HepG2 (cell line): Measurements from ENCODE around the gene BBS9.

ENCODE experiments used
- ARID2 ChIP-seq: sonication (generic); formaldehyde crosslinking; IDR thresholded peaks from 2 replicates; pipeline ENCODE4 v1.8.1; 2022; ENCODE audit warnings: mild to moderate bottlenecking, missing genetic modification reagents, borderline replicate concordance
- CC2D1A ChIP-seq: sonication (generic); formaldehyde crosslinking; IDR thresholded peaks from 2 replicates; pipeline ENCODE4 v1.8.1; 2023; ENCODE audit warnings: mild to moderate bottlenecking, missing genetic modification reagents
- CTCF ChIP-seq: sonication (generic); formaldehyde crosslinking; IDR thresholded peaks from 2 replicates; pipeline ENCODE4 v1.5.0; 2020; ENCODE audit warnings: mild to moderate bottlenecking, missing genetic modification reagents, moderate library complexity
- EP300 ChIP-seq, 3 experiments: sonication (generic) in 1 of 3; formaldehyde crosslinking in 1 of 3; IDR thresholded peaks; 2 replicates each; pipeline versions ENCODE4 v1.5.1 to v1.6.1; 2011 to 2020; ENCODE audit warnings: low read depth in 2 of 3, low read length in 2 of 3, borderline replicate concordance in 1 of 3, improper control_type of control experiment in 1 of 3, mild to moderate bottlenecking in 1 of 3, missing genetic modification reagents in 1 of 3, moderate library complexity in 1 of 3
- GTF3A ChIP-seq: sonication (generic); formaldehyde crosslinking; conservative IDR thresholded peaks from 2 replicates; pipeline ENCODE4 v1.4.0; 2020; ENCODE audit warnings: mild to moderate bottlenecking, missing genetic modification reagents
- KAT2B ChIP-seq: fragments of 150-350 bp; IDR thresholded peaks from 2 replicates; pipeline ENCODE4 v1.6.1; 2014; ENCODE audit warnings: low read depth, low read length, borderline replicate concordance
- MED1 ChIP-seq: sonication (generic); formaldehyde crosslinking; IDR thresholded peaks from 2 replicates; pipeline ENCODE4 v1.4.0; 2020; ENCODE audit warnings: missing genetic modification reagents
- MEIS1 ChIP-seq: sonication (generic); formaldehyde crosslinking; IDR thresholded peaks from 2 replicates; pipeline ENCODE4 v1.9.0; 2021; ENCODE audit warnings: mild to moderate bottlenecking, missing genetic modification reagents, moderate library complexity, borderline replicate concordance
- PLSCR1 ChIP-seq: sonication (generic); formaldehyde crosslinking; IDR thresholded peaks from 2 replicates; pipeline ENCODE4 v1.5.0; 2020; ENCODE audit warnings: missing genetic modification reagents, mild to moderate bottlenecking, borderline replicate concordance
- SIN3A ChIP-seq: IDR thresholded peaks from 2 replicates; pipeline ENCODE4 v1.6.1; 2011; ENCODE audit warnings: low read depth, mild to moderate bottlenecking, control low read depth, low read length, borderline replicate concordance
- SMC3 ChIP-seq: IDR thresholded peaks from 2 replicates; pipeline ENCODE4 v1.6.1; 2011; ENCODE audit warnings: low read length, improper control_type of control experiment
- STAT5B ChIP-seq: sonication (generic); formaldehyde crosslinking; IDR thresholded peaks from 2 replicates; pipeline ENCODE4 v1.4.0; 2020; ENCODE audit warnings: missing genetic modification reagents

- TF ChIP-seq CTCF (no peak), SMC3 (no peak), GTF3A (CRISPR knock-in tag) (no peak), CC2D1A (CRISPR knock-in tag) (no peak), PLSCR1 (CRISPR knock-in tag) (no peak), KAT2B (no peak), MED1 (no peak), EP300 (IDR thresholded peaks at IDR 0.05; ENCODE audit: low read depth in 2 of 2, low read length in 2 of 2) (no peak), EP300 (CRISPR knock-in tag; IDR thresholded peaks at IDR 0.05; ENCODE audit: borderline replicate concordance) (no peak), SIN3A (no peak), MEIS1 (no peak), ARID2 (CRISPR knock-in tag) (no peak), STAT5B (no peak)
These were observed 511.4 kb downstream of the BBS9 start for GRCh38 chr7:33640741-33641140.
